ENCODE measurements around the gene KCNQ1OT1. TPM values are rescaled to one million over a fixed set of nuclear protein-coding genes. Genes with fewer than 3 reads are reported as not detected.

KCNQ1OT1 gene
- total RNA-seq, result 0.81 and 1.9 TPM in 2 replicates

DNA sequence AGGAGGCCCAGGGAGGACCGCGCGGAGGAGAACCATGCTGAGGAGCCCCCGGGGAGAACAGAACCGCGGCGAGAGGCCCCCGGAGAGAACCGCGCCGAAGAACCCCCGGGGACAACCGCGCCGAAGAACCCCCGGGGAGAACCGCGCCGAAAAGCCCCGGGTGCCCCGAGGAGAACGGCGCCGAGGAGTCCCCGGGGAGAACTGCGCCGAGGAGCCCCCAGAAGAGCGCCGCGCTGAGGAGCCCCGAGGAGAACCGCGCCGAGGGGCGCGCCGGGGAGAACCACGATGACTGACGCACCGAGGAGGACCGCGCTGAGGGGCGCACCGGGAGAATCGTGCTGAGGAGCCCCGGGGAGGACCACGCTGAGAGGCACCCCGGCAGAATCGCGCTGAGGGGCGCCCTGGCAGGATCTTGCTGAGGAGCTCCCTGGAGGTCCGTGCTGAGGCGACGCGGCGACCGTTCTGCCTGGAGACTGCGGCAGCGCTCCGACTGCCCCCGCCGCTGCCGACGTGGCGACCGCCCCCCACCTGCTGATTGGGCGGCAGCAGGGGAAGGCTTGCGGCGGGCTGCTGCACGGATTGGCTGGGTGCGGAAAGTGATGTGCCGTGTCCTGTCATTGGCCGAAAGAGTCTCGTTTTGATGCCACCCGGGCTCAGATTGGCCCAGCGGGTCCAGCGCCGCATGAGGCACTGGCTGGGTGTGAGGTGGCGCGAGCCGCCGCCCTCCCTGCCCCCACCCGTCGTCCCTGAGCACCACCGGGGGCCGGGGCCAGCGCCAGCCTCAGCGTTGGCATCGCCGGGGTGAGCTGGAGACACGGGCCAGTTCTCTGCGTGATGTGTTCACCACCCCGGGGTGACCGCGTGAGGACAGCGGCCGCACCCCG, at the start of gene KCNQ1OT1:
KCNQ1OT1 (minus strand) TSS at position 464 of the 884 bp plus-strand sequence.

Other genes starting within 250 kb of the KCNQ1OT1 start
- 3.1 and 4.7 TPM in 2 replicates for gene CDKN1C, start 185.8 kb upstream of the KCNQ1OT1 start, total RNA-seq
- 4.9 and 6.1 TPM in 2 replicates for gene PHLDA2, start 229.4 kb upstream of the KCNQ1OT1 start, total RNA-seq

All from endothelial cell of coronary artery (primary cell).